GM21717 (cell line): ENCODE data around the gene BANF1.

ENCODE experiments used
- ATAC-seq: cut with Tn5 transposase; IDR thresholded peaks from one replicate; pipeline ENCODE4 v1.9.1; 2021; ENCODE audit warnings: mild to moderate bottlenecking, moderate library complexity; ENCODE audit not compliant: unreplicated experiment

BANF1 gene, protein sequence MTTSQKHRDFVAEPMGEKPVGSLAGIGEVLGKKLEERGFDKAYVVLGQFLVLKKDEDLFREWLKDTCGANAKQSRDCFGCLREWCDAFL

DNA sequence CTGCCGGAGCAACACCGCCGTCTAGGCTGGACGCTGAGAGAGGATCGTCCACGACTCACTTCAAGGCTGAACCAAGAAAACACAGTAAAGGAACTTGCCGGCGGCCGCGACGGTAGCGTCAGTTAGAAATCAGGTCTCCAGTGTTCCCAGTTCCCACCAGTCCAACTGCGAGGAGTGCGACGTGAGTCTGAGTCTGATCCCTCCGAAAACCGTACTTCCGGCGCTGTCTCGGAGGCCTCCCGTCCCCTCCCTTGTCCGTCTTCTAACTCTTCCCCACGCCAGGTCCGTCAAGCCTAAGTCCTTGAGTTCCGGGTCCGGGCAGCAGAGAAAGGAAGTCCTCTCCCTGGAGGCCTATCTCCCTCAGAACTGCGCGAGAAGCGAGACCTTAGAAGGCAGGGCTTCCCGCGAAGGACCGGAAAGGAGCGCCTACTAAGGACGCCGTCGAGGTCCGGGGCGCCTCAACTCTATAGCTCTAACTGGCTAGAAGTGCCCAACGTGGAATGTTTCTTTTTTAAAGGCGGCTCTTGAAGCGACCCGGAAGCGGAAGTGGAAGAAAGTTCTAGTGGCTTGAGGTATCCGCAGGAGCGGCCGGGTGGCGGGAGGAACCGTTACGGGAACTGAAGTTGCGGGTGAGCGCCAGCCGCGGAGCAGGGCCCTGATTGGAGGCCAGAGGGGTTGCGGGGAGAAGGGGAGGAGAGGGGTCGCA, at the start of gene BANF1, which contains the start of gene EIF1AD:
Gene BANF1, plus strand, starts transcription at position 562 of the 706 bp plus-strand sequence. CDS start 748 bp downstream, outside the sequence.
Gene EIF1AD, minus strand, starts transcription at position 216 of the 706 bp plus-strand sequence. CDS start 1,768 bp downstream, outside the sequence.
- peak; percentile 64 for ATAC-seq

DNA sequence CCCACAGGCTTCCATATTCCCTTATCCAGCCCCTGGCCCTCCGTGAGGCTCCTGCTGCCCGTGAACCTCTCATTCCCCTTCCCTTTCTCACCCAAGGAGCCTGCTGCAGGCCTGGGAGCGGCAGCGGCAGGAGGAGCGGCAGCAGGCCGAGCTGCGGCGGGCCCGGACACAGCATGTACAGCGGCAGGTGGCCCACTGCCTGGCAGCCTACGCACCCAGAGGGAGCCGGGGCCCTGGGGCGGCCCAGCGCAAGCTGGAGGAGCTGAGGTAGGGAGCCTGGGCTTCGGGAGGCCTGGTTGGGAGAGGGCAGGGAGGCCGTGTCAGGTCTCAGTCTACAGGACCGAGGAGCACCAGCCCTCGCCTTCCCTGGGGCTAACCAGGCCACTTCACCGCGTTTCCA, 48.8 kb upstream of the BANF1 start:
- ATAC-seq, result no peak

DNA sequence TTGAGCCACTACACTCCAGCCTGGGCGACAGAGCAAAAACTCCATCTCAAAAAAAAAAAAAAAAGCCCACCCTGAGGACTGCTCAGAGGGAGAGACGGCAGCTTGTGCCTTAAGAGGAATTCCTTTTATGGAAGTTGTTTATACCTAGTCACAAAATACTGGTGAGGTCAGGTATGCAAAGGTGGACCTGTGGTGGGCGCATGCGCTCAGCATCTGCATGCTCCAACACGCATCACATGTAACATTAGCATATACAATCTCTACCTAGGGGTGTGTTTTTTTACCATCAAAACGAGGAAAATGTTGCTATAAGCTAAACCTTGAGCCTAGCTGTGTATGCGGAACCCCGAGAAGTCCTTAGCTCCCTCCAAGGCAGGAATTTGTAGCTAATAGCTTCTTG, 47.5 kb upstream of the BANF1 start:
- no peak for ATAC-seq

DNA sequence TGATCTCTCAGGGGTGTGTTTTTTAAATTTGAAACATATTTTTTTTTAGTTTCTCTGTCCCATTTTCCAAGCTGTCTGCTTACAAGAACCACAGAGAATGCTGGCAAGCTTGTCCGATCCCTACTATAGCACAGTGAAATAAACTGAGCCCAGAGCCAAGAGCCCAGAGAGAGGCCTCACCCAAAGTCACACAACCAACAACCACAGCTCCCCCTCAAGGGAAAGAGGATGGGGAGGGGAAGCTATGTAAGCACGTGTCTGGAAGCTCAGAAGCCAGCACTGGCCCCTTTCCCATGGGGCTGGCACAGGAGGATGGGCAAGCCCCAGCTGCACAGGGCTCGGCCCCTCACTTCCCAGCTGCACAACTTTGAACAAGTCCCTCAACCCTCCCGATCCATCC, 44.0 kb upstream of the BANF1 start:
- no peak for ATAC-seq

DNA sequence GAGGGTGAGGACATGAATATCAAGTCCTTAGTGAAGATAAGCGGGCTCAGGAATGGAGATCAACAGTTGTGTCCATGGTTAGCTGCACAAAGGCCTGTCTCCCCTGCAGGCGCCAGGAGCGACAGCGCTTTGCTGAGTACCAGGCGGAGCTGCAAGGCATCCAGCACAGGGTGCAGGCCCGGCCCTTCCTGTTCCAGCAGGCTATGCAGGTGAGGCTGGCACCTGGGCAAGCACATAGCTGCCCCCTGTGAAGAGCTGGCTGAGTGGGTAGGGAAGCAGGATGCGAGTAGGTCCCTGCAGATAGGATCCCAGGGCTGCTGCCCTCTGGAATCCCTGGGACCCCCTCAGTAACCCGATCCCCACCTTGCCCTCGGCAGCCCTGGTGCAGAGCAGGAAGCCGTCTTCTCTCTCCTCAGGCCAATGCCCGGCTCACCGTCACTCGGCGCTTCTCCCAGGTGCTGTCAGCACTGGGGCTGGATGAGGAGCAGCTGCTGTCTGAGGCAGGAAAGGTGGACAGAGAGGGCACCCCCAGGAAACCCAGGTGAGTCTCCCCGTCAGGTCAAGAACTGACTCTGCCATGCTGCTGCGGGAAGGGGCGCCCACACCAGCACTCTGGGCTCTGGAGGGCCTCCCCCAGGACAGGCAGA, 43.4 kb upstream of the BANF1 start:
- no peak for ATAC-seq

DNA sequence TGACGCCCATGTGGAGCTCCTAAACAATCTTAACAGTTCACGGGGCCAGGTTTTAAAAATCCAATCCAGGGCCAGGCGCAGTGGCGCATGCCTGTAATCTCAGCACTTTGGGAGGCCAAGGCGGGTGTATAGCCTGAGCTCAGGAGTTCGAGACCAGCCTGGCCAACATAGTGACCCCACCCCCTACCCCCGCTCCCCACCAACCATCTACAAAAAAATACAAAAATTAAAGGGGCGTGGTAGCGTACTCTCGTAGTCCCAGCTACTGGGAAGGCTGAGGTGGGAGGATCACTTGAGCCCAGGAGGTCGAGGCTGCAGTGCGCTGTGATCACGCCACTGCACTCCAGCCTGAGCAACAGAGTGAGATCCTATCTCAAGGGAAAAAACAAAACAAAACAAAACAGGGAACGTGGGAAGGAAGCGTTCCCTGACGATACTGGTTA, 41.5 kb upstream of the BANF1 start:
- ATAC-seq, result no peak

DNA sequence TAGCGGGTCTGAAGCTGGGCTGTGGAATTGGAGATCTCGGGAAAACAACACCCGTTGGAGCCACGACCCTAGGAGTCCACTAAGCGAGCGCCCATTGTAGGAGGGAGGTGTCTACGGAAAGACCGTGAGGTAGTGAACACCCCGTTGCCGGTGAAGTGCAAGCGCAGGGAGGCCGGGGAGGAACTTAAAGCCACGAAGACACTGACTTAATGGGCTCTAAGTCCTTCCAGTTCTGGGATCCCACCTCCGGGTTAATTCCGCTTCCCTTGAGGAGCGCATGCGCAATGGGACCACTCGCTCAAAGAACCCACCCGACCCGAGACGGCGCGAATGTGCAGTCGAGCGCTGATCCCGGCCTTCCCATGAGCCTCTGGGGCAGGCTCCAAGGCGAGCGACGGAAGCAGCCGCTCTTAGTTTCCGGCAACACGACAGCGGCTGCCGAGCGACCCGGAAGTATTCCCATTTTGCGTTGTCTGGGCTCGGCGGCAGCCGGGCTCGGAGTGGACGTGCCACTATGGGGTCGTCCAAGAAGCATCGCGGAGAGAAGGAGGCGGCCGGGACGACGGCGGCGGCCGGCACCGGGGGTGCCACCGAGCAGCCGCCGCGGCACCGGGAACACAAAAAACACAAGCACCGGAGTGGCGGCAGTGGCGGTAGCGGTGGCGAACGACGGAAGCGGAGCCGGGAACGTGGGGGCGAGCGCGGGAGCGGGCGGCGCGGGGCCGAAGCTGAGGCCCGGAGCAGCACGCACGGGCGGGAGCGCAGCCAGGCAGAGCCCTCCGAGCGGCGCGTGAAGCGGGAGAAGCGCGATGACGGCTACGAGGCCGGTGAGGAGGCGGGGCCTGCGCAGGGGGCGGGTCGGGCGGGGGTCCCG, 40.8 kb upstream of the BANF1 start, which contains the start of gene SART1:
Gene SART1, plus strand, starts transcription at position 468 of the 874 bp plus-strand sequence. Its CDS starts 47 bp downstream, at position 515.
- peak; percentile 63 for ATAC-seq

DNA sequence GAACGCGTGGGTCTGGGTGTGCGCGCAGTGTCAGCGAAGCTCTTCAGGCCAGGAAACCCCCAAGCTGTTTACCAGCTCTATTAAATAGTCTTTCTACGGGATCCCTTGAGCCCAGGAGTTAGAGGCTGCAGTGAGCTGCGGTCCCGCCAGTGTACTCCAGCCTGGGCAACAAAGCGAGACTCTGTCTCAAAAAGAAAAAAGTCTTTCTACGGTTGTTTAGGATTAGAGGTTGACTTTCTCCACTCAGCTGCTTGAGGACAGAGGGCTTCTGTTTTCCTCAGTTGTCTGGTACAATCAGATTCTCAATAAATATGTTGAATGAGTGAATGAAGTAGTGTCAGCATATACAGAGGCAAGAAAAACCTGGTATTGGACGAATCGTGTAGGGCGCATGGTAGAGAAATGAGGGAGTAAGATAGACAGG, 40.1 kb upstream of the BANF1 start:
- ATAC-seq, result no peak

DNA sequence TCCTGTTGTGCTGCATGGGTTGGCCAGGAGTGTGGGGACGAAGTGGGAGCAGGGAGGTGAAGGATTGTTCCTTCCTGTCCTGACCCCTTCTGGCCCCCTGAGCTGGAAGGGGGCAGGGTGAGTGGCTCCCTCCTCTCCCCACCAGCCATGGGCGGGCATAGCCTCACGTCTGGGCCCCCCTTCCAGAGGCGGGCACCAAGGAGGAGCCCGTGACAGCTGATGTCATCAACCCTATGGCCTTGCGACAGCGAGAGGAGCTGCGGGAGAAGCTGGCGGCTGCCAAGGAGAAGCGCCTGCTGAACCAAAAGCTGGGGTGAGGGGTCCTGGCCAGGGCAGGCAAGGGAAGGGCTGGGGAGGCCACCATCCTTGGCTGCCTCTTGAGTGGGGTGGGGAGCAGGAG, 37.4 kb upstream of the BANF1 start:
- no peak for ATAC-seq

DNA sequence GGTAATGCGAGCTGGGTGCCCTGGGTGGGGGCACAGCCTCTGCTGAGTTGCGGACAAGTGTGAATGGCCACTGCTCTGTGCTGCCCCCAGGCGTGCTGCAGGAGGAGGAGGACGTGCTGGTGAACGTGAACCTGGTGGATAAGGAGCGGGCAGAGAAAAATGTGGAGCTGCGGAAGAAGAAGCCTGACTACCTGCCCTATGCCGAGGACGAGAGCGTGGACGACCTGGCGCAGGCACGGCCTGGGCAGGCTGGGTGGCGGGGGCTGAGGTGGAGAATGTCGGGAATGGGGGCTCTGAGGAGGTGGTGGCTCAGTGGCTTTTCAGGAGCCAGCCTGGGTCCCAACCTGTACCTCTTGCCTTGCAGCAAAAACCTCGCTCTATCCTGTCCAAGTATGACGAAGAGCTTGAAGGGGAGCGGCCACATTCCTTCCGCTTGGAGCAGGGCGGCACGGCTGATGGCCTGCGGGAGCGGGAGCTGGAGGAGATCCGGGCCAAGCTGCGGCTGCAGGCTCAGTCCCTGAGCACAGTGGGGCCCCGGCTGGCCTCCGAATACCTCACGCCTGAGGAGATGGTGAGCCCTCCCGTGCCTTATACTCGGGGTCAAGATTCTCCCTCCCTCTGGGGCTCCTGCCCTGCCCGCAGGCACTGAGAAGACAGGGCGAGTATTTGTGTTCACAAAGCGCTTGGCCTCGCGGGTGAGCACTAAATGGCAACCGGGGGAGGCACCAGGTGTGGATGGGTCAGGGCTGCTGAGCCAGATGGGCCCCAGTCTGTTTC, 36.1 kb upstream of the BANF1 start:
- ATAC-seq, result no peak

DNA sequence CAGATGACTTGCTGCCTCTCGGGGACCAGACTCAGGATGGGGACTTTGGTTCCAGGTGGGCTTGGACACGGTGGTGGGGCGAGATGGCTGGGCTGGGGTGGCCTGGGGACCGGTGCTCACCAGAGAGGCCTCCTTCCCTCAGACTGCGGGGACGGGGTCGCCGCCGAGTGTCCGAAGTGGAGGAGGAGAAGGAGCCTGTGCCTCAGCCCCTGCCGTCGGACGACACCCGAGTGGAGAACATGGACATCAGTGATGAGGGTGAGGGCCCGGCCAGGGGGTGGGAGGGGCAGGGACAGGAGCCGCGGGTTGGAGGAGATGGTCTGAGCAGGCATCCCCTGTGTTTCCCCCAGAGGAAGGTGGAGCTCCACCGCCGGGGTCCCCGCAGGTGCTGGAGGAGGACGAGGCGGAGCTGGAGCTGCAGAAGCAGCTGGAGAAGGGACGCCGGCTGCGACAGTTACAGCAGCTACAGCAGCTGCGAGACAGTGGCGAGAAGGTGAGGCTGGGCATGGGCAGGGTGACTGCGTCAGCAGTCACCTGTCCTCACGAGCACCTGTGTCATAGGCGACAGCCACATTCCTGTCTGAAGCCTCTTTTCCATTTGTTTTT, 34.9 kb upstream of the BANF1 start:
- ATAC-seq, result no peak

DNA sequence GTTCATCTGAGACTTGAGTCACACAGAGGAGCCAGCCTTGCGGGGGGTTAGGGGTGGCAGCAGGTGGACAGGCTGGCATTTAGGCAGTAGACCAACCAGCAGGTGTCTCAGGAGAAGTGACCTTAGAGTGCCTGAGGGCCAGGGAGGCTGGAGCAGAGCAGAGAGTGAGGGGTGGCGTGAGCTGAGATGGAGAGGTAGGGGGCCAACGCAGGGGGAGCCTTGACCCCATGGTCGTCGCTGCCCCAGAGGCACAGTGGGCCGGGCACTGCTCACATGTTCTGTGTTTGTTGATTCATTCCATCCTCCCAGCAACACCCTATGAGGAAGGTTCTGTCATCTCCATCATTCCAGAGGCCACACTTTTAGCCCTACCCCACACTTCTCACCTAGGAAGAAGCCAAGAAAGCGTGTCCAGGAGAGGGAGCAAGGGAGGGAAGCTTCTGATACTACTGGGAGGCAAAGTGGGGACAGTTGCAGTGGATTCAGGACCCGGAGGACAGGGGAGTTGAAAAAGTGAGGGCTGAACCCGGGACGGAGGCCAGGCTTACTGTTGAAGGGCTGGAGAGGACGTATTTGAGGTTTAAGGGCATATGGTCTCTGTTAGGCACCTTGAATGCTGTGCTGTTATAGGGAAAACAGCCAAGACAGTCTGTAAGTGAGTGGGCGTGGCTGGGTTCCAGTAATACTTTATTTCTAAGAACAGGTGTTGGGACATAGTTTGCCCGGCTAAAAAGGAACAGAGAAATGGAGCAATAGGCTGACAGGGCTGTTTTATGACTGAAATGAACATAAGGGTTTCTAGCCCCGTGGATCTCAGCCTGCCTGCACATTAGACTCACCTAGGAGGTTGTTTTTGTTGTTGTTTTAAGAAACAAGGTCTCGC, 33.5 kb upstream of the BANF1 start:
- no peak for ATAC-seq

DNA sequence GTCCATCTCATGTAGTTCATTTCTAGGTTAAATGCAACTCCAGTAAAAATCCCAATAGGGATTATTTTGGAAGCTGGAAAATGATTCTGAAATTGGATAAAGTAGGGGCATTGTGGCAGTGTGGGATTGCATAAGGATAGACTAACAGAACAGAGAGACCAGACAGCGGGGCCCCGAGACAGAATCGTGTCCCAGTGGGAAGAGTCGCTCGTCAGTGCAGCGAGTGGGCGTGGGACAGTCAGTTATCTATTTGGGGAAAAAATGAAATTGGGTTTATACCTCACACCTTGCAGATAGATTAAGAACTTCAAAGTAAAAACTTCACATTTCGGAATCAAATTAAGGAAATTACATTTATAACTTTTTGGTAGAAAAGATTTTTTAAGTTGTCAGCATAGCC, 30.2 kb upstream of the BANF1 start:
- ATAC-seq, result no peak

DNA sequence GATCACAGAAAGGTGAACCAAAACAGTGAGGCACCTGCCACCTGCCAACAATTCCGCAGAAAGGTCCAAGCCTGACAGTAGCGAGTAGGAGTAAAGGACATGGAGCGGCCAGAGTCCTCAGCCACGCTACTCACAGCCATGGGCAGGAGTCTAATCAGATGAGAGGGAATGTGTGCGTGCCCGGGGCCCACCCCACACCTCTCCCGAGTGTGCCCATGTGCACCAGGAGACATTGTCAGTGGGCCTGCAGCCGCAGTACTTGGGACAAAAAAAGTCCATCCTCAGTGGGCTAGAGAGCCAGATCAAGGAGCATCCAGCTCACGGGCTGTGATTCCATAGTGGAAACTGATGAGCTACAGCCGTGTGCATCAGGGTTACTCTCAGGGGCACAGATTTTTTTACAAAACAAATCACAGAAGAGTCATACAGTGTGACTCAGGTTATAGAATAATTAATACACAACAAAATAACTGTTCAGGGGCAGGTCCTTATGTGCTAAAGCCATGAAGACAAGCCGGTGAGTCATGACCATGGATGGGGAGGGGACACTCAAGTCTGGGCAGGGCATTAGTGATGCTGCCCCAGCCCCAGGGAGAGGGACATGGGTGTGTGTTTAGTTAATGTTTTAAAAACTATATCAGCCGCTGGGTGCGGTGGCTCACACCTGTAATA, 28.7 kb upstream of the BANF1 start:
- no peak for ATAC-seq

DNA sequence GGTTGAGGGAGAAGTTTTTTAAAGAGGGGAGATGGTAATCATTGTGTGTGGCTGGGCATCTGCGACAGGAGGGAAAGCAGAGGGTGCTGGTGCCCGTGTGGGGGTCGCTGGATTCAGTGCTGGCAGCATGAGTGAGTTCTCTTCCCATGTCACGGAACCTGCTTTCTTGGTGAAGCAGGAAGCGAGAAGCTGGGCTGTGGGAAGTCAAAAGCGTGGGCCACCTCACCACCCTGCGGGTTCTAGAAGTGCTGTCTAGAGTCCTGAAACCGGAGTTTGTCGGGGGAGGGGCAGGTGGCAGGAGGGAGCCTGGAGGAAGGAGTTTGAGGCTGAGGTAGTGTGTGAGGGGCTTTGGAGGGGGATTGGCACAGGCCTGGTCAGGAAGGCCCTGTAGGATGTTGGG, 26.5 kb upstream of the BANF1 start:
- no peak for ATAC-seq

DNA sequence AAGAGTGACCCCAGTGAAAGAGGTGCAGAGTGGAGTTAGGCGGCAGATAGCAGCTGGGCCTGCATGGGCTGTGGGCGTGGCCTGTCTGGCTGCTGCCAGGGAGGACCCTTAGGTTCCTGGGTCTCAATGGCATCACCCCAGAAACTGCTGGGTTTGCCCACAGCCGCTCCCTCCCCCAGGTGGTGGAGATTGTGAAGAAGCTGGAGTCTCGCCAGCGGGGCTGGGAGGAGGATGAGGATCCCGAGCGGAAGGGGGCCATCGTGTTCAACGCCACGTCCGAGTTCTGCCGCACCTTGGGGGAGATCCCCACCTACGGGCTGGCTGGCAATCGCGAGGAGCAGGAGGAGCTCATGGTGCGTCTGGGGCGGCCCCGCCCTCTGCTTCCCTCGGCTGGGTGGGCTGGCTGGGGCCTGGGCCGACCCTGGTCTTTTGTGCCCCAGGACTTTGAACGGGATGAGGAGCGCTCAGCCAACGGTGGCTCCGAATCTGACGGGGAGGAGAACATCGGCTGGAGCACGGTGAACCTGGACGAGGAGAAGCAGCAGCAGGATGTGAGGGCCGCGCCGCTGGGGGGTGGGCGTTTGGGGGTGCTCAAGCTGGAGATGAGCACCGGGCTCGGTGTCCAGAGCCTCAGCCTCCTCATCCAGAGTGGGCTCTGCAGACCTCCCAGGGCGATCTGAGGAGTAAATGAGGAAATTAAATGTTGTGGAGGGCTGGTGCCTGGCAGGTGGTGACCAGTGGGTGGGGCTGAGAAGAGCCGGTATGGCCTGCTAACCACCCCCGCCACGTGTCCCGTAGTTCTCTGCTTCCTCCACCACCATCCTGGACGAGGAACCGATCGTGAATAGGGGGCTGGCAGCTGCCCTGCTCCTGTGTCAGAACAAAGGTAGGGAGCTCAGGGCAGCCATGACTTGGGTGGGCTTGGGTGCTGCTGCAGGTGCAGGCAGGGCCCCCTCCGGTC, 25.8 kb upstream of the BANF1 start:
- ATAC-seq, result no peak
